Measurements from ENCODE around the gene KRT83.

Gene KRT83

GRCh38 chr12:52327052-52327829, 6.0 kb upstream of the KRT83 start:
- H3K4me3 ChIP-seq (ENCODE audit: low read depth, low read length): no peak overlapping the region
- peak; percentile 94 for TF ChIP-seq CTCF (IDR thresholded peaks at IDR 0.05; ENCODE audit: low read depth, low read length, missing control alignments)
- DNase-seq (ENCODE audit: low read depth): peak; percentile 70

GRCh38 chr12:52324153-52324444, 2.9 kb upstream of the KRT83 start:
- TF ChIP-seq CTCF (IDR thresholded peaks at IDR 0.05; ENCODE audit: low read depth, low read length, missing control alignments): no peak
- DNase-seq (ENCODE audit: low read depth): no peak
- H3K4me3 ChIP-seq (ENCODE audit: low read depth, low read length): no peak overlapping the region

GRCh38 chr12:52323416-52324152, 2.4 kb upstream of the KRT83 start:
- no peak for DNase-seq (ENCODE audit: low read depth)
- no peak overlapping the region for H3K4me3 ChIP-seq (ENCODE audit: low read depth, low read length)
- TF ChIP-seq CTCF (IDR thresholded peaks at IDR 0.05; ENCODE audit: low read depth, low read length, missing control alignments): no peak

GRCh38 chr12:52323001-52323400, 1.8 kb upstream of the KRT83 start:
- H3K4me3 ChIP-seq (ENCODE audit: low read depth, low read length): no peak overlapping the region
- TF ChIP-seq CTCF (IDR thresholded peaks at IDR 0.05; ENCODE audit: low read depth, low read length, missing control alignments): no peak
- no peak for DNase-seq (ENCODE audit: low read depth)

GRCh38 chr12:52322069-52322468, 871 bp upstream of the KRT83 start:
- H3K4me3 ChIP-seq (ENCODE audit: low read depth, low read length): no peak overlapping the region
- no peak for TF ChIP-seq CTCF (IDR thresholded peaks at IDR 0.05; ENCODE audit: low read depth, low read length, missing control alignments)
- DNase-seq (ENCODE audit: low read depth): no peak

- TF ChIP-seq CTCF (IDR thresholded peaks at IDR 0.05; ENCODE audit: low read depth, low read length, missing control alignments): no peak
- no peak for DNase-seq (ENCODE audit: low read depth)
- no peak overlapping the region for H3K4me3 ChIP-seq (ENCODE audit: low read depth, low read length)
Observed at GRCh38 chr12:52321418-52321817, 220 bp upstream of the KRT83 start.
